Calu3 (cell line): ENCODE data around the gene MICAL3. TPM values are rescaled to one million over a fixed set of nuclear protein-coding genes. Genes with fewer than 3 reads are reported as not detected.

Source experiments
- BruUV-seq: library from RNA; stranded (reverse); fragments of 400-500 nt; replicated peaks from 2 replicates; lab custom pipeline; 2021; lab: Mats Ljungman, UMichigan
- CTCF ChIA-PET: fragments of 300-600 bp; sonication (Branson Sonifier 250); formaldehyde crosslinking; loops from one replicate; lab custom pipeline; 2022; ENCODE audit warnings: antibody characterized with exemption; lab: Charles Lee
- DNase-seq: peaks from one replicate; pipeline ENCODE4 v3.0.0; 2022
- H3K27ac Mint-ChIP-seq: one replicate; pipeline ENCODE4 v1.8.0; 2022; ENCODE audit warnings: mixed read lengths; ENCODE audit not compliant: unreplicated experiment
- H3K27me3 Mint-ChIP-seq: one replicate; pipeline ENCODE4 v1.8.0; 2022; ENCODE audit warnings: mixed read lengths; ENCODE audit not compliant: unreplicated experiment
- H3K36me3 Mint-ChIP-seq: one replicate; pipeline ENCODE4 v1.8.0; 2022; ENCODE audit warnings: mild to moderate bottlenecking, moderate library complexity, mixed read lengths; ENCODE audit not compliant: insufficient read depth, unreplicated experiment
- H3K4me1 Mint-ChIP-seq: one replicate; pipeline ENCODE4 v1.8.0; 2022; ENCODE audit warnings: mild to moderate bottlenecking, low read depth, mixed read lengths; ENCODE audit not compliant: unreplicated experiment
- H3K4me3 Mint-ChIP-seq: one replicate; pipeline ENCODE4 v1.8.0; 2022; ENCODE audit warnings: mild to moderate bottlenecking, low read depth, moderate library complexity, mixed read lengths; ENCODE audit not compliant: unreplicated experiment
- H3K9me3 Mint-ChIP-seq: one replicate; pipeline ENCODE4 v1.8.0; 2022; ENCODE audit warnings: low read depth, mixed read lengths; ENCODE audit not compliant: unreplicated experiment
- intact Hi-C: fragments of 100-400 bp; cut with micrococcal nuclease; formaldehyde crosslinking; loops from one replicate; pipeline ENCODE4 v1.10.0; 2022; ENCODE audit not compliant: unreplicated experiment
- total RNA-seq: library from RNA; stranded (reverse); gene quantifications from 2 replicates; pipeline ENCODE4 v1.2.3, GENCODE V29; 2022
- TF ChIP-seq, protein P1 (sequence below): fragments of 200-600 bp; IDR thresholded peaks from one replicate; pipeline ENCODE4 v1.8.0; 2022; ENCODE audit warnings: antibody characterized with exemption; ENCODE audit not compliant: unreplicated experiment

Gene MICAL3
- total RNA-seq, 1 experiment from 2014 or later = 60.6 TPM

DNA sequence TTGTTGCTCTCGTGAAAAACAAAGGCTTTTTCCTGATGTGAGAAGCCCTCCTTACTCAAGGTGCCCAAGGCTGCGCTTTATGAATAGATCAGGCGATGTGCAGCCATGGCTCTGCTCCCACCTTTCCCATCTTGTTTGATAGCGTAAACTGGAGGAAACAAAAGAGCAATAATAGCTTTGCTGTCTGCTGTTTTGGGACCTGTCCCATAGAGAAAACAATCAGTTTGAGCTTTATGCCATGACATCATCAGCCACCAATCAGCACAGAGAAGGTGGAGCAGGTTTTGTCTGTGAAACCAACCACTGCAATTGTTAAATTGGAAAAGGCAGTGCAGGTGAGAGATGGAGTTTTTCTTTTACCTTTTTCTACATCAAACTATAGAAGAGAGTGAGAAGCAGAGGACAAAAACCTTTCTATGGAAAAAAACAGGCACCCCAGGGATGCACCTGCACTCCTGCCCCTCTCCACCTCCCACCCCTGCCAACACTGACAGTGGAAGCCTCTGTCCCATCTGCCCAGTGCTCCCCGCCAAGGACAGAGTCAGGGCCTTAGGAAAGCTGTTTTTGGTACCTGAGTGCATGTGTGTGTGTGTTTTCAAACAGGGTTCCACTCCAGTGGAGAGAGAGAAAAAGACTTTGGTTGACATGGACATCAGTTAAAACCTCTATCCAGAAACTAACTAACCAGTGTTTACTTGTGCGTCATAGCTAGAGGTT is 80.7 kb downstream of the MICAL3 start:
- H3K27me3 Mint-ChIP-seq = no peaks in the 10 kb centered on the region
- no peak for DNase-seq
- TF ChIP-seq, protein P1, sequence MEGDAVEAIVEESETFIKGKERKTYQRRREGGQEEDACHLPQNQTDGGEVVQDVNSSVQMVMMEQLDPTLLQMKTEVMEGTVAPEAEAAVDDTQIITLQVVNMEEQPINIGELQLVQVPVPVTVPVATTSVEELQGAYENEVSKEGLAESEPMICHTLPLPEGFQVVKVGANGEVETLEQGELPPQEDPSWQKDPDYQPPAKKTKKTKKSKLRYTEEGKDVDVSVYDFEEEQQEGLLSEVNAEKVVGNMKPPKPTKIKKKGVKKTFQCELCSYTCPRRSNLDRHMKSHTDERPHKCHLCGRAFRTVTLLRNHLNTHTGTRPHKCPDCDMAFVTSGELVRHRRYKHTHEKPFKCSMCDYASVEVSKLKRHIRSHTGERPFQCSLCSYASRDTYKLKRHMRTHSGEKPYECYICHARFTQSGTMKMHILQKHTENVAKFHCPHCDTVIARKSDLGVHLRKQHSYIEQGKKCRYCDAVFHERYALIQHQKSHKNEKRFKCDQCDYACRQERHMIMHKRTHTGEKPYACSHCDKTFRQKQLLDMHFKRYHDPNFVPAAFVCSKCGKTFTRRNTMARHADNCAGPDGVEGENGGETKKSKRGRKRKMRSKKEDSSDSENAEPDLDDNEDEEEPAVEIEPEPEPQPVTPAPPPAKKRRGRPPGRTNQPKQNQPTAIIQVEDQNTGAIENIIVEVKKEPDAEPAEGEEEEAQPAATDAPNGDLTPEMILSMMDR = no peak
- BruUV-seq = no TSS peak
- CTCF ChIA-PET = no interaction called here
- no peak overlapping the region for H3K27ac Mint-ChIP-seq
- H3K9me3 Mint-ChIP-seq = no peaks in the 10 kb centered on the region
- H3K4me1 Mint-ChIP-seq = no peaks in the 10 kb centered on the region
- H3K36me3 Mint-ChIP-seq = peaks cover 3% of the 10 kb centered on the region
- H3K4me3 Mint-ChIP-seq = no peak overlapping the region
- intact Hi-C loops = no loop called here

DNA sequence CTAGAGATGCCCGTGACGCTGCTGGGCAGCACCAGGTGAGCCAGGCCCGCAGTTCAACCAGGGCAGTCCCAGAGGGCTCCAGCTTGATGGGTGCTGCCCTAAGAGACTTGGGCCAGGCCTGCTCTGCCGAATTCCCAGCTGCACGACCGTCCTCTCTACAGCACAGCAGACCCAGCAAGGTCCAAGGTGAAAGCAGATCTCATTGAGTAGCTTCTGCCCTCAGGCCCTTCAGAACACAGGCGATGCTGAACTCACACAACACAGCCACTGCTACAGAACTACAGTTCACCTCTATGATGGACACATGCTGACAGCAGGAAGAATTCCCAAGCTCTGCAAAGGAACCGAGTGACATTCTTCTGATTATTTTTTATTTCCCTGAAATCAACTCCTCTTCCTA is 81.6 kb downstream of the MICAL3 start:
- no TSS peak for BruUV-seq
- CTCF ChIA-PET = interaction anchor here (0.6 kb wide), 2 partner anchors 72 to 301 kb away, joined by 4 to 9 read pairs; no protein-coding TSS in a partner anchor
- H3K27ac Mint-ChIP-seq = no peak overlapping the region

DNA sequence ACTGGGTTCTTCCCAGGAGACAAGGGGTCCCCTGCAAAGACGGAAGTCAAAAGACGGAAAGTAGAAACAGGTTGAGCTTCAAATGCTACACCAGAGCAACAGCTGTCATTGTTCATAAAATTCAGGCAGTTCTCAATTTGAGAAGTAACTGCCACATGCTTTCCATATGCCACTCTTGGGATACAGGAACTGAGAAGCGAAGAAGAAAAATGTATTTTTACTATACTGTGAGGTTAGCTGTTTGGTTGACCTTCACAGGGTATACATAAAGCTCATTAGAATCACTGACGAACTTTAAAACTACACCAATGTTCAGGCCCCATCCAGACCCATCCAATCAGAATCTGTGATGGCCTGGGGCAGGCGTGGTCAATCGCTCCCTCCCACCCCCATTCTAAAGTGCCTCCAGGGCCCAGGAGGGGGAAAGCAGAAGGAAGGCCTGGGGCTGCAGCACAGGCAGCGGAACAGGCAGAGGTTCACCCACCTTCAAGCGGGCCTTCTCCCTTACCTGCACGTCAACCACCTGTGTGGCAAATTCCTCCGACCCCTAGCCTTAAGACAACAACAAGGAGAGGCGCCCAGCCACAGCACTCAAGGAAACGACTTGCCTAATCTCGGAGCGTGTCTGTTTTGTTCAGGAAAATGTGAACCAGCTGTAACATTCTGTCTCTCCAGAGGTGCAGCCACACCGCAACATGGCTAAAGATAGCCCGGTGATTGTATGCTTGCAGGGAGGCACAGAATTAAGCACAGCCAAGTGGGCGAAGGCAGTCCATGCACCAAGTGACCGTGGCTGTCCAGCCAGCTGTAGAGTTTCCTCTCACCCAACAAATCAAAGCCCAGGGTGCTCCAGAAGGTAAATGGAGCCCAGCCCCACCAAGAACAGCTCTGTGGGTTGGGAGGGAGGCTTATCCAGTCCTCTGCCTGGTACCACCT is 82.6 kb downstream of the MICAL3 start:
- no peak overlapping the region for H3K27ac Mint-ChIP-seq
- H3K4me3 Mint-ChIP-seq = no peak overlapping the region
- peaks cover 3% of the 10 kb centered on the region for H3K36me3 Mint-ChIP-seq
- no peak for DNase-seq
- no peaks in the 10 kb centered on the region for H3K9me3 Mint-ChIP-seq
- CTCF ChIA-PET = no interaction called here
- TF ChIP-seq, protein P1 = no peak
- BruUV-seq = no TSS peak
- no peaks in the 10 kb centered on the region for H3K4me1 Mint-ChIP-seq
- no peaks in the 10 kb centered on the region for H3K27me3 Mint-ChIP-seq
- intact Hi-C loops = no loop called here

More for the DNA sequence above, 81.6 kb downstream of the MICAL3 start:
- no peaks in the 10 kb centered on the region for H3K27me3 Mint-ChIP-seq
- H3K4me1 Mint-ChIP-seq = no peaks in the 10 kb centered on the region
- no peak for DNase-seq
- no peaks in the 10 kb centered on the region for H3K9me3 Mint-ChIP-seq
- no peak overlapping the region for H3K4me3 Mint-ChIP-seq
- H3K36me3 Mint-ChIP-seq = peaks cover 3% of the 10 kb centered on the region
- intact Hi-C loops = no loop called here
- TF ChIP-seq, protein P1 = no peak

DNA sequence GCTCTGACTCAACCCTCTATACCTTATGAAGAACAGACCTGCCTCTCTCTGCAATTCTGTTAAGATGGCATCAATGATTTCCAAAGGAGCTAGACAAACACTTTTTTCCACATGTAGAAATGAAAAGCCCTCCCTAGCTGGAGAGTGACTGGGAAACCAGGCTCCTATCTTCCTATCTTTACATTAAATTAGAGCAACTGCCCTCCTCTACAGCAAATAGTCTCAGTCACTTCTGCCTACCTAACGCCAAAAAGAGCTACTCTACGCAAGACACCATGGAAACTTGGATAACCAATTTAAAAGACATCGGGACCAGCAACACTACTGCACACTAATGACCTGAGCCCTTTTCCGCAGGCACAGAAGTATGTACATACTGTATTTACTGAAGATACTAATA is 84.8 kb downstream of the MICAL3 start:
- no TSS peak for BruUV-seq
- H3K4me1 Mint-ChIP-seq = no peaks in the 10 kb centered on the region
- no peak overlapping the region for H3K27ac Mint-ChIP-seq
- H3K4me3 Mint-ChIP-seq = no peak overlapping the region
- H3K27me3 Mint-ChIP-seq = no peaks in the 10 kb centered on the region
- H3K9me3 Mint-ChIP-seq = no peaks in the 10 kb centered on the region
- TF ChIP-seq, protein P1 = no peak
- no peak for DNase-seq
- intact Hi-C loops = no loop called here
- CTCF ChIA-PET = no interaction called here
- H3K36me3 Mint-ChIP-seq = peaks cover 3% of the 10 kb centered on the region
